H1 (cell line): ENCODE data around the gene NME7. TPM values are rescaled to one million over a fixed set of nuclear protein-coding genes. Genes with fewer than 3 reads are reported as not detected.

Source experiments
- CTCF ChIA-PET: fragments of 300-600 bp; sonication (Branson Sonifier 250); formaldehyde crosslinking; loops from one replicate; lab custom pipeline; 2021; ENCODE audit not compliant: partially characterized antibody; lab: Charles Lee
- POLR2A ChIA-PET: fragments of 300-600 bp; sonication (Branson Sonifier 250); formaldehyde crosslinking; loops from one replicate; lab custom pipeline; 2021; ENCODE audit warnings: inconsistent platforms; ENCODE audit not compliant: partially characterized antibody; lab: Charles Lee
- DNase-seq, 2 experiments: peaks; one replicate each; pipeline versions ENCODE4 v3.0.0 to v3.0.0-alpha.2; 2010 to 2022; ENCODE audit warnings: low spot score in 2 of 2, low read depth in 1 of 2, mixed read lengths in 1 of 2
- FAIRE-seq: peaks from 2 replicates; lab custom pipeline; 2011; peaks lifted over from hg19 to GRCh38; lab: Jason Lieb, UNC
- H2AFZ ChIP-seq: 2 replicates; pipeline ENCODE4 v1.8.1; 2012; ENCODE audit warnings: low read length, inconsistent platforms
- H2AK5ac ChIP-seq: 2 replicates; pipeline ENCODE4 v1.6.1; 2013; ENCODE audit warnings: low read depth, low read length
- H2BK120ac ChIP-seq: replicated peaks from 2 replicates; pipeline ENCODE3; 2013; ENCODE audit warnings: low read depth, low read length, inconsistent platforms
- H2BK12ac ChIP-seq: 2 replicates; pipeline ENCODE4 v1.6.1; 2013; ENCODE audit warnings: low read depth, low read length
- H2BK15ac ChIP-seq: 2 replicates; pipeline ENCODE4 v1.6.1; 2013; ENCODE audit warnings: low read length
- H2BK20ac ChIP-seq: 2 replicates; pipeline ENCODE4 v1.6.1; 2013; ENCODE audit warnings: low read length
- H2BK5ac ChIP-seq: 2 replicates; pipeline ENCODE4 v1.6.1; 2013; ENCODE audit warnings: low read depth, low read length
- H3K14ac ChIP-seq: 2 replicates; pipeline ENCODE4 v1.6.1; 2013; ENCODE audit warnings: inconsistent platforms; ENCODE audit not compliant: insufficient read length
- H3K18ac ChIP-seq: 2 replicates; pipeline ENCODE4 v1.6.1; 2013; ENCODE audit warnings: low read length; ENCODE audit errors: extremely low read depth
- H3K23ac ChIP-seq: 2 replicates; pipeline ENCODE4 v1.6.1; 2013; ENCODE audit warnings: inconsistent platforms; ENCODE audit not compliant: insufficient read length
- H3K23me2 ChIP-seq: 2 replicates; pipeline ENCODE4 v1.6.1; 2013; ENCODE audit warnings: low read depth, low read length
- H3K27ac ChIP-seq: 2 replicates; pipeline ENCODE4 v1.6.1; 2011; ENCODE audit warnings: low read depth, low read length, inconsistent platforms
- H3K27me3 ChIP-seq, 4 experiments: replicated peaks in 1 of 4; 1 replicate in 1 of 4; 2 replicates in 3 of 4; pipeline versions ENCODE4 v1.6.1 to v1.8.1; 2011 to 2013; ENCODE audit warnings: low read length in 3 of 4, mild to moderate bottlenecking in 3 of 4, inconsistent platforms in 2 of 4, mixed read lengths in 2 of 4, moderate library complexity in 1 of 4; ENCODE audit not compliant: control insufficient read depth in 3 of 4, insufficient read depth in 3 of 4; ENCODE audit errors: extremely low read depth in 1 of 4
- H3K36me3 ChIP-seq, 4 experiments: 2 replicates each; pipeline versions ENCODE4 v1.6.1 to v1.8.1; 2011 to 2013; ENCODE audit warnings: mild to moderate bottlenecking in 4 of 4, low read length in 3 of 4, moderate library complexity in 2 of 4, control low read depth in 1 of 4, inconsistent platforms in 1 of 4; ENCODE audit not compliant: insufficient read depth in 4 of 4, control insufficient read depth in 2 of 4
- H3K4ac ChIP-seq: replicated peaks from 2 replicates; pipeline ENCODE3; 2013; ENCODE audit warnings: low read length, low read depth, mixed read lengths, inconsistent platforms; ENCODE audit not compliant: insufficient read length
- H3K4me1 ChIP-seq, 4 experiments: replicated peaks in 1 of 4; 1 replicate in 1 of 4; 2 replicates in 3 of 4; pipeline versions ENCODE4 v1.6.1 to v1.8.1; 2011 to 2013; ENCODE audit warnings: low read length in 3 of 4, inconsistent platforms in 2 of 4, mixed read lengths in 1 of 4; ENCODE audit not compliant: insufficient read depth in 4 of 4, control insufficient read depth in 3 of 4
- H3K4me2 ChIP-seq, 2 experiments: 2 replicates each; pipeline versions ENCODE4 v1.6.1 to v1.8.1; 2011 to 2013; ENCODE audit warnings: low read depth in 2 of 2, low read length in 2 of 2, control low read depth in 1 of 2, inconsistent platforms in 1 of 2, mild to moderate bottlenecking in 1 of 2; ENCODE audit not compliant: insufficient read depth in 1 of 2
- H3K4me3 ChIP-seq, 4 experiments: fragments of 200-600, 300-600 bp in 1 of 4; sonication (generic), shearing (Covaris generic), sonication (Bioruptor Twin) in 1 of 4; 2 replicates each; pipeline versions ENCODE4 v1.5.1 to v1.8.1; 2011 to 2016; ENCODE audit warnings: low read length in 4 of 4, low read depth in 3 of 4, control low read depth in 2 of 4, inconsistent platforms in 2 of 4, mild to moderate bottlenecking in 2 of 4, mixed read lengths in 1 of 4, moderate library complexity in 1 of 4; ENCODE audit not compliant: insufficient read depth in 2 of 4; ENCODE audit errors: extremely low read depth in 1 of 4
- H3K56ac ChIP-seq: replicated peaks from 2 replicates; pipeline ENCODE3; 2013; ENCODE audit warnings: low read depth, mild to moderate bottlenecking, mixed read lengths, low read length, inconsistent platforms; ENCODE audit not compliant: insufficient read length
- H3K79me1 ChIP-seq: 2 replicates; pipeline ENCODE4 v1.6.1; 2013; ENCODE audit warnings: low read depth, low read length, control low read depth
- H3K79me2 ChIP-seq, 2 experiments: 2 replicates each; pipeline versions ENCODE4 v1.6.1 to v1.8.1; 2012 to 2013; ENCODE audit warnings: low read length in 2 of 2, mild to moderate bottlenecking in 2 of 2, inconsistent platforms in 1 of 2; ENCODE audit not compliant: insufficient read depth in 2 of 2, control insufficient read depth in 1 of 2
- H3K9ac ChIP-seq, 4 experiments: replicated peaks in 1 of 4; 1 replicate in 1 of 4; 2 replicates in 3 of 4; pipeline versions ENCODE4 v1.6.1 to v1.8.1; 2011 to 2013; ENCODE audit warnings: low read depth in 3 of 4, low read length in 3 of 4, control low read depth in 2 of 4, mild to moderate bottlenecking in 2 of 4, moderate library complexity in 2 of 4, inconsistent platforms in 1 of 4; ENCODE audit errors: extremely low read depth in 1 of 4
- H3K9me3 ChIP-seq, 2 experiments: 2 replicates each; pipeline versions ENCODE4 v1.6.1 to v1.8.1; 2012 to 2013; ENCODE audit warnings: mild to moderate bottlenecking in 2 of 2, moderate library complexity in 2 of 2, control low read depth in 1 of 2, inconsistent platforms in 1 of 2, low read depth in 1 of 2, low read length in 1 of 2, mixed read lengths in 1 of 2; ENCODE audit not compliant: insufficient read depth in 2 of 2
- H4K20me1 ChIP-seq, 2 experiments: replicated peaks in 1 of 2; 2 replicates each; pipeline versions ENCODE3 to v1.8.1; 2011 to 2013; ENCODE audit warnings: inconsistent platforms in 2 of 2, low read length in 2 of 2, mild to moderate bottlenecking in 1 of 2; ENCODE audit not compliant: insufficient read depth in 2 of 2, control insufficient read depth in 1 of 2
- H4K5ac ChIP-seq: 2 replicates; pipeline ENCODE4 v1.6.1; 2013; ENCODE audit warnings: low read length, low read depth, mixed read lengths, inconsistent platforms; ENCODE audit not compliant: insufficient read length
- H4K8ac ChIP-seq: 2 replicates; pipeline ENCODE4 v1.8.0; 2013; ENCODE audit warnings: mild to moderate bottlenecking, moderate library complexity, low read length, inconsistent platforms; ENCODE audit not compliant: insufficient read depth; ENCODE audit errors: extremely low read depth
- H4K91ac ChIP-seq: replicated peaks from 2 replicates; pipeline ENCODE3; 2013; ENCODE audit warnings: low read length, mixed read lengths, inconsistent platforms; ENCODE audit not compliant: insufficient read length
- RAD21 ChIP-seq, 2 experiments: IDR thresholded peaks in 1 of 2; conservative IDR thresholded peaks in 1 of 2; 2 replicates each; pipeline ENCODE4 v1.6.1; 2011; ENCODE audit warnings: low read depth in 2 of 2, low read length in 2 of 2, improper control_type of control experiment in 1 of 2, inconsistent platforms in 1 of 2, mild to moderate bottlenecking in 1 of 2, moderate library complexity in 1 of 2
- TAF1 ChIP-seq: IDR thresholded peaks from 2 replicates; pipeline ENCODE4 v1.6.1; 2011; ENCODE audit warnings: mild to moderate bottlenecking, low read depth, low read length
- WGBS, 2 experiments: shearing (Covaris generic) in 1 of 2; methylation state at CpG; one replicate each; pipeline versions ENCODE4 v1.1.6 to v1.1.7; 2013 to 2015; ENCODE audit warnings: low lambda C conversion rate in 2 of 2, mixed read lengths in 2 of 2, inconsistent platforms in 1 of 2, low coverage in 1 of 2, missing lambda C conversion rate in 1 of 2; ENCODE audit not compliant: insufficient replicate concordance in 2 of 2, insufficient coverage in 1 of 2, insufficient read length in 1 of 2; ENCODE audit errors: extremely low coverage in 1 of 2, missing lambda C conversion rate in 1 of 2; 5-methylcytosine and 5-hydroxymethylcytosine counted together
- polyA plus RNA-seq, 7 experiments: library from polyadenylated mRNA; depleted of rRNA in 3 of 7; stranded (reverse) in 5 of 7; unstranded in 2 of 7; fragments of >200 nt in 5 of 7; fragments of 200-250 nt in 2 of 7; gene quantifications; 1 replicate in 5 of 7; 2 replicates in 1 of 7; 4 replicates in 1 of 7; pipeline versions ENCODE4 v1.2.1 to v1.2.3, GENCODE V29; 2011 to 2013; ENCODE audit warnings: missing spikeins in 2 of 7, mixed read lengths in 2 of 7
- total RNA-seq: library from RNA; stranded (reverse); fragmentation: NEBNext Ultra II Directional; extraction: Animal tissue kit (Norgen Biotek cat#: 25700); gene quantifications from 2 replicates; pipeline ENCODE4 v1.2.1, GENCODE V29; 2021

NME7 gene
- total and polyA plus RNA-seq, 2 of the 8 experiments (the other 6 are each of a cell fraction or from before 2014, with no cell fraction given), result 11.6 to 28.5 TPM

GRCh38 chr1:169161496-169162194 is 206.0 kb downstream of the NME7 start:
- no peak overlapping the region for H4K91ac ChIP-seq
- no peak overlapping the region for H3K4me3 ChIP-seq
- H3K23me2 ChIP-seq, result no peaks in the 10 kb centered on the region
- no peak overlapping the region for H4K5ac ChIP-seq
- no peak overlapping the region for H3K27ac ChIP-seq
- no peak overlapping the region for H3K23ac ChIP-seq
- ChIA-PET POLR2A (no interaction called here), CTCF (no interaction called here)
- H3K27me3 ChIP-seq, result peaks cover 0 to 1% (median 0%) of the 10 kb centered on the region in 4 experiments; a peak in 1 of 7 replicates
- H3K4me1 ChIP-seq, result peaks cover 0 to 3% (median 0%) of the 10 kb centered on the region in 4 experiments; a peak in 1 of 7 replicates
- H3K9ac ChIP-seq, result no peak overlapping the region
- no peaks in the 10 kb centered on the region for H3K79me2 ChIP-seq
- TF ChIP-seq RAD21 (IDR thresholded peaks at IDR 0.05 in 1 of 2, conservative IDR thresholded peaks at IDR 0.05 in 1 of 2; ENCODE audit: low read depth in 2 of 2, low read length in 2 of 2) (peak in 1 of 2 experiments; percentile 28; a peak in 2 of 4 replicates), TAF1 (no peak)
- no peak overlapping the region for H4K8ac ChIP-seq
- no peak overlapping the region for H2AK5ac ChIP-seq
- DNase-seq, result no peak
- no peak overlapping the region for H2BK5ac ChIP-seq
- H3K56ac ChIP-seq, result no peak overlapping the region
- no peaks in the 10 kb centered on the region for H4K20me1 ChIP-seq
- no peak overlapping the region for H3K4ac ChIP-seq
- 92% methylated on average over 4 of the region's 4 CpGs; no CpG with 5 or more reads in 1 of the 2 experiments for WGBS, 2 experiments
- H3K18ac ChIP-seq, result no peak overlapping the region
- H3K4me2 ChIP-seq, result no peak overlapping the region
- H2BK12ac ChIP-seq, result no peak overlapping the region
- no peak overlapping the region for H2BK20ac ChIP-seq
- H3K36me3 ChIP-seq, result no peaks in the 10 kb centered on the region
- no peak overlapping the region for H2BK120ac ChIP-seq
- no peak overlapping the region for H2AFZ ChIP-seq
- no peaks in the 10 kb centered on the region for H3K9me3 ChIP-seq
- no peak for FAIRE-seq
- no peaks in the 10 kb centered on the region for H3K79me1 ChIP-seq
- no peak overlapping the region for H2BK15ac ChIP-seq
- no peak overlapping the region for H3K14ac ChIP-seq
